ENCODE data around the gene EDNRA.

EDNRA gene

DNA sequence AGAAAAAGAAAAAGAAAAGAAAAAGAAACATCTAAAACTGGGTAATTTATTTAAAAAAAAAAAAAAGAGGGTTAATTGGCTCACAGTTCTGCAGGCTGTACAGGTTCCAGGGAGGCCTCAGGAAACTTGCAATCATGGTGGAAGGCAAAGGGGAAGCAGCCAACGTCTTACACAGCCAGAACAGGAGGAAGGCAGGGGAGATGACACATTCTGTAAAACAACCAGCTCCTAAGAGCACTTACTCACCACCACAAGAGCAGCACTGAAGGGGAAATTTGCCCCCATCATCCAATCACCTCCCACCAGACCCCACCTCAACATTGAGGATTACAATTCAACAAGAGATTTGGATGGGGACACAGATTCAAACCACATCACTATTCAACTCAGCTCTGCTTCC is 99.5 kb downstream of the EDNRA start:
- TF ChIP-seq CTCF (IDR thresholded peaks at IDR 0.05) = no peak
- Histone ChIP-seq H3K4me1 (peaks cover 0 to 4% (median 3%) of the 10 kb centered on the region in 4 donors), H3K27ac (no peak overlapping the region), H3K9me3 (peaks cover 0 to 9% (median 3%) of the 10 kb centered on the region in 3 donors), H3K36me3 (no peaks in the 10 kb centered on the region), H3K4me3 (no peak overlapping the region), H3K27me3 (no peaks in the 10 kb centered on the region)
- intact Hi-C loops (cut with DNase I; ENCODE audit: low total_unique reads) = no loop called here
- no peak for DNase-seq

GRCh38 chr4:147581606-147582350 is 100.9 kb downstream of the EDNRA start:
- intact Hi-C loops (cut with DNase I; ENCODE audit: low total_unique reads) = no loop called here

DNA sequence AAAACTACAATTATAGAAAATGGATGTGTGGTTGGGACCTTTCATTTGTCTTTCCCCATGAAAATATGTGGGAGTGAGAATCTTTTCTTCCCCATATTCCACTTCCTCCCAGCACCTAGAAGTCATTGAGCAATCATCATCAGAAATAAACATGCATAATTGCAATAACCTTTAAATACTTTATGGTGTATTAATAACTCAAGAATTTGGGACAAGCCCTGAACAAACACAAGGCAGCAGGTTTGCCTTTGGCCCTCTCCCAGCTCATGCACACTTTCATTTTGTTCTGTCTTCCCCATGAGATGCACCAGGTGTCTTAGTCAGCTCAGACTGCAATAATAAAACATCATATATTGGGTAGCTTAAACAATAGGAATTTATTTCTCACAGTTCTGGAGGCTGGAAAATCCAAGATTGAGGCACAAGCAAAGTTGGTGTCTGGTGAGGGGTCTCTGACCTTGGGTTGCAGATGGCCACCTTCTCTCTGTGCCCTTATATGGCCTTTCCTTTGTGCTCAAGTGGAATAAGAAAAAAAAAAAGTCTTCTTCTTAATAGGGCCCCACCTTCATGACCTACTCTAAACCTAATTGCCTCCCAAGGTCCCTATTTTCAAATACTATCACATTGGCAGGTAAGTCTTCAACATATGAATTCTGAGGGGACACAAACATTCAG is 101.6 kb downstream of the EDNRA start:
- intact Hi-C loops (cut with DNase I; ENCODE audit: low total_unique reads) = no loop called here
- Histone ChIP-seq H3K27ac (no peak overlapping the region), H3K4me3 (no peak overlapping the region), H3K4me1 (peaks cover 0 to 10% (median 3%) of the 10 kb centered on the region in 4 donors), H3K27me3 (no peaks in the 10 kb centered on the region), H3K36me3 (no peaks in the 10 kb centered on the region), H3K9me3 (peaks cover 0 to 9% (median 3%) of the 10 kb centered on the region in 3 donors)
- DNase-seq = no peak
- no peak for TF ChIP-seq CTCF (IDR thresholded peaks at IDR 0.05)

More at GRCh38 chr4:147581606-147582350, 100.9 kb downstream of the EDNRA start:
- Histone ChIP-seq H3K4me1 (peaks cover 0 to 4% (median 3%) of the 10 kb centered on the region in 4 donors), H3K36me3 (no peaks in the 10 kb centered on the region), H3K4me3 (no peak overlapping the region), H3K27ac (no peak overlapping the region), H3K27me3 (no peaks in the 10 kb centered on the region), H3K9me3 (peaks cover 0 to 9% (median 3%) of the 10 kb centered on the region in 3 donors)
- TF ChIP-seq CTCF (IDR thresholded peaks at IDR 0.05) = no peak
- DNase-seq = no peak

DNA sequence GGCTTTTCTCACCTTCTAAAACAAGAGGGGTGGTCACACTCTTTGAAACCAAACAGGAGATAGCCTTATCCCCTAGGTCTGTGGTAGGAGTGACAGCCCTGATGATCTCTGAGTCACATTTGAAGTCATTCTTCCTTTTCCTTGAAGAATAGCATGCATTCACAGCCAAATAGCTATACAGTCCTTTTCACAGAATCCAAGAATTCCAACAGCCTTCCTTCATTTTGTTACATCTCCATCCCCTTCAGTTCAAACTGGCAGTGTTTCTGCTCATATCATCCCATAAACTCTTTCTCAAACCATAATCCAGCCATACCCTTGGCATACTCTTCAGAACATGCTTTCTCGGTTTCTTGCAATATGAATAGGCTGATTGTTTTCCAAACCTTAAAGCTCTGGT is 103.0 kb downstream of the EDNRA start:
- H3K4me3 ChIP-seq = no peak overlapping the region
- peaks cover 0 to 18% (median under 1%) of the 10 kb centered on the region in 4 donors for H3K4me1 ChIP-seq
- H3K36me3 ChIP-seq = no peaks in the 10 kb centered on the region
- peaks cover 0 to 9% (median 3%) of the 10 kb centered on the region in 3 donors for H3K9me3 ChIP-seq
- no peaks in the 10 kb centered on the region for H3K27me3 ChIP-seq
- no peak for DNase-seq
- no peak overlapping the region for H3K27ac ChIP-seq
- TF ChIP-seq CTCF (IDR thresholded peaks at IDR 0.05) = no peak
- intact Hi-C loops (cut with DNase I; ENCODE audit: low total_unique reads) = no loop called here

- intact Hi-C loops (cut with DNase I; ENCODE audit: low total_unique reads) = no loop called here
- no peak for TF ChIP-seq CTCF (IDR thresholded peaks at IDR 0.05)
- Histone ChIP-seq H3K4me3 (no peak overlapping the region), H3K36me3 (no peaks in the 10 kb centered on the region), H3K4me1 (peaks cover 0 to 37% (median 7%) of the 10 kb centered on the region in 4 donors), H3K9me3 (peaks cover 0 to 9% (median 3%) of the 10 kb centered on the region in 3 donors), H3K27me3 (no peaks in the 10 kb centered on the region), H3K27ac (no peak overlapping the region)
- no peak for DNase-seq
Measured at GRCh38 chr4:147586032-147586431, 105.1 kb downstream of the EDNRA start.

Data from tibial artery (tissue), 4 donors.